KMS-11 (cell line): ENCODE results near the gene SLCO4A1.

Source experiments
- H2AFZ ChIP-seq: fragments of 200-600 bp; sonication (generic); 2 replicates; pipeline ENCODE4 v1.6.1; 2016; ENCODE audit warnings: antibody characterized with exemption, mixed run types, low read depth
- H3K27ac ChIP-seq: fragments of 200-600 bp; sonication (generic); 2 replicates; pipeline ENCODE4 v1.6.1; 2016; ENCODE audit warnings: mild to moderate bottlenecking, mixed run types
- H3K27me3 ChIP-seq: fragments of 200-600 bp; sonication (generic); 2 replicates; pipeline ENCODE4 v1.6.1; 2017; ENCODE audit warnings: mild to moderate bottlenecking, low read depth, mixed run types, moderate library complexity; ENCODE audit not compliant: insufficient read depth
- H3K36me3 ChIP-seq: fragments of 200-600 bp; sonication (generic); 2 replicates; pipeline ENCODE4 v1.6.1; 2017; ENCODE audit warnings: mild to moderate bottlenecking, mixed run types; ENCODE audit not compliant: insufficient read depth
- H3K4me1 ChIP-seq: fragments of 200-600 bp; sonication (generic); 2 replicates; pipeline ENCODE4 v1.6.1; 2016; ENCODE audit warnings: mild to moderate bottlenecking, low read depth, mixed run types; ENCODE audit not compliant: poor library complexity, severe bottlenecking
- H3K4me2 ChIP-seq: fragments of 200-600 bp; sonication (generic); 2 replicates; pipeline ENCODE4 v1.7.0; 2016; ENCODE audit warnings: mild to moderate bottlenecking, mixed run types
- H3K4me3 ChIP-seq: fragments of 200-600 bp; sonication (generic); IDR thresholded peaks from 2 replicates; pipeline ENCODE4 v1.6.1; 2017; ENCODE audit warnings: low read depth, low read length, mixed read lengths; ENCODE audit not compliant: insufficient read depth
- H3K79me2 ChIP-seq: fragments of 200-600 bp; sonication (generic); 2 replicates; pipeline ENCODE4 v1.6.1; 2016; ENCODE audit warnings: low read depth, mixed run types; ENCODE audit not compliant: insufficient read depth
- H3K9ac ChIP-seq: fragments of 200-600 bp; sonication (generic); 2 replicates; pipeline ENCODE4 v1.6.1; 2016; ENCODE audit warnings: mild to moderate bottlenecking, mixed run types
- H4K20me1 ChIP-seq: fragments of 200-600 bp; sonication (generic); 2 replicates; pipeline ENCODE4 v1.6.1; 2016; ENCODE audit warnings: mild to moderate bottlenecking, mixed run types; ENCODE audit not compliant: insufficient read depth
- TF ChIP-seq, protein P1 (sequence below): fragments of 200-600 bp; sonication (generic); conservative IDR thresholded peaks from 2 replicates; pipeline ENCODE4 v1.6.1; 2017; ENCODE audit warnings: low read depth, mild to moderate bottlenecking, antibody characterized with exemption, low read length, moderate library complexity, mixed read lengths

SLCO4A1 gene

DNA sequence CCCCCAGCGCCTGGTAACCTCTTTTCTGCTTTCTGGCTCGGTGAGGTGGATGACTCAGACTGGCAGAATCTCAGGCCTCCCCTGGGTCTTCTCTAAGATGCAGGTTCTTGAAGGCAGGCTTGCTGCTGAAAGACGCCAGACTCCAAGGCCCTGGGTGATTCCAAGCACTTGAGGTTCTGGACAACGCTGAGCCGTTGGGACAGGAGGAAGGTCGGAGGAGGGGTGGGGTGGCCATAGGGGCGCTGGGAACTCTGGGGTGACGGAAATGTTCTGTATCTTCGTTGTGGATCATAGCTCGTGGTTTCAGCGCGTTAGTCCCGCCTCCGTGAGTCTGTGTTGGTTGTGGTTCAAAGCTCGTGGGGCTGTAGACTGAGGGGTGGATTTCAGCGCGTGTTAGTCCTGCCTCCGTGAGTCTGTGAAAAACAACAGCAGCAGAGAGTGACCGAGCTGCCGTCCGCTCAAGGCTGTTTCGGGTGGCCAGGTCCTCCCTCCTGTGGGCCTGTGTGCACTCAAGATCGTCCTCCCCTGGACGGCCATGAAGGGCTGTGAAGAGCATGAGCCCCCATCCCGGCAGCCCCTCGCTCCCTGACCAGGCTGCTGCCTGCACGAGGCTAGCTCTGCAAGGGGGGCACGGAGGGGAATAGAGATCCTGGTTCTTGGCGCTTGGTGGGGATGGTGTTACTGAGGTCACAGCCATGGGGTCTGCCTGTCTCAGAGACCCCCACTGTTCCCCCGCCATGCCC is 74.1 kb downstream of the SLCO4A1 start:
- Histone ChIP-seq H3K4me1 (no peaks in the 10 kb centered on the region), H3K36me3 (no peaks in the 10 kb centered on the region), H3K9ac (no peak overlapping the region), H3K27me3 (peaks cover 99% of the 10 kb centered on the region), H3K27ac (no peak overlapping the region), H2AFZ (no peak overlapping the region), H3K4me3 (no peak overlapping the region), H3K79me2 (no peaks in the 10 kb centered on the region), H3K4me2 (no peak overlapping the region), H4K20me1 (no peaks in the 10 kb centered on the region)
- TF ChIP-seq, protein P1, sequence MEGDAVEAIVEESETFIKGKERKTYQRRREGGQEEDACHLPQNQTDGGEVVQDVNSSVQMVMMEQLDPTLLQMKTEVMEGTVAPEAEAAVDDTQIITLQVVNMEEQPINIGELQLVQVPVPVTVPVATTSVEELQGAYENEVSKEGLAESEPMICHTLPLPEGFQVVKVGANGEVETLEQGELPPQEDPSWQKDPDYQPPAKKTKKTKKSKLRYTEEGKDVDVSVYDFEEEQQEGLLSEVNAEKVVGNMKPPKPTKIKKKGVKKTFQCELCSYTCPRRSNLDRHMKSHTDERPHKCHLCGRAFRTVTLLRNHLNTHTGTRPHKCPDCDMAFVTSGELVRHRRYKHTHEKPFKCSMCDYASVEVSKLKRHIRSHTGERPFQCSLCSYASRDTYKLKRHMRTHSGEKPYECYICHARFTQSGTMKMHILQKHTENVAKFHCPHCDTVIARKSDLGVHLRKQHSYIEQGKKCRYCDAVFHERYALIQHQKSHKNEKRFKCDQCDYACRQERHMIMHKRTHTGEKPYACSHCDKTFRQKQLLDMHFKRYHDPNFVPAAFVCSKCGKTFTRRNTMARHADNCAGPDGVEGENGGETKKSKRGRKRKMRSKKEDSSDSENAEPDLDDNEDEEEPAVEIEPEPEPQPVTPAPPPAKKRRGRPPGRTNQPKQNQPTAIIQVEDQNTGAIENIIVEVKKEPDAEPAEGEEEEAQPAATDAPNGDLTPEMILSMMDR: no peak

DNA sequence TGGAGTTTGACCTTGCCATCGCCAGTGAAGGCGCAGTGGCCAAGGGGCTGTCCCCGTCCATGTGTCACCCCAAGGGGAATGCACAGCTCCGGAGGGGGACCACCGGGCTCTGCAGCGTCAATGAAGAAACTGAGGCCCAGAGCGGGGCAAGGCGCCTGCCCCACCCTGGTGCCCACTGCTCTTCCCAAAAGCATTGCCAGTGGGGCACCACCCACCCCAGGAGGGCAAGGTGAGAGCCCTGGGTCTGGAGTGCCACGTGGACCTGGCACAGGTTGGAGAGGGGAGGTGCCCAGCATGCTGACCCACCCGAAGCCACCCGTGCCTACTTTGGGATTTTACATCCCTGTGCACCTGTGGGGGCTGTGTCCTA is 74.6 kb downstream of the SLCO4A1 start:
- H4K20me1 ChIP-seq: no peaks in the 10 kb centered on the region
- TF ChIP-seq, protein P1: no peak
- no peaks in the 10 kb centered on the region for H3K4me1 ChIP-seq
- peaks cover 99% of the 10 kb centered on the region for H3K27me3 ChIP-seq
- H3K36me3 ChIP-seq: no peaks in the 10 kb centered on the region
- H2AFZ ChIP-seq: no peak overlapping the region
- no peak overlapping the region for H3K9ac ChIP-seq
- no peak overlapping the region for H3K4me3 ChIP-seq
- no peaks in the 10 kb centered on the region for H3K79me2 ChIP-seq
- no peak overlapping the region for H3K27ac ChIP-seq
- no peak overlapping the region for H3K4me2 ChIP-seq

DNA sequence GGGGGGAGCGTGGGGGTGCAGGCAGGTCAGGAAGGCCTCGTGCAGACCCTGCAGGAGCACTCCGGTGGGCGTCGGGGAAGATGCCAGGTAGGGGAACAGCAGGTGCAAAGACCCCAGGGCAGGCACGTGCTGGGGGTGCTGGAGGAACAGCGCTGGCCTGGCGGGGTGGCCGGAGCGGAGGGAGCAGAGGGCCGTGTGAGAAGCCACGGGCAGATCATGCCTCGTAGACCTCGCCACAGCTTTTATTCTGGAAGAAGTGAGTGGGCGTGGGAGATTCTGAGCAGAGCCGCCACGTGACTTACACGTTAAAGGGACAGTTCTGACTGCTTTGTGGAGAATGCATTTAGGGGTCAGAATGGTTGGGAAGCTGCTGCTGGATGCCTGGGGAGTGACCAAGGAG is 75.6 kb downstream of the SLCO4A1 start:
- Histone ChIP-seq H3K4me3 (no peak overlapping the region), H3K27me3 (peaks cover 99% of the 10 kb centered on the region), H3K9ac (no peak overlapping the region), H4K20me1 (no peaks in the 10 kb centered on the region), H3K4me1 (no peaks in the 10 kb centered on the region), H3K4me2 (no peak overlapping the region), H3K36me3 (no peaks in the 10 kb centered on the region), H2AFZ (no peak overlapping the region), H3K79me2 (no peaks in the 10 kb centered on the region), H3K27ac (no peak overlapping the region)
- TF ChIP-seq, protein P1: no peak

DNA sequence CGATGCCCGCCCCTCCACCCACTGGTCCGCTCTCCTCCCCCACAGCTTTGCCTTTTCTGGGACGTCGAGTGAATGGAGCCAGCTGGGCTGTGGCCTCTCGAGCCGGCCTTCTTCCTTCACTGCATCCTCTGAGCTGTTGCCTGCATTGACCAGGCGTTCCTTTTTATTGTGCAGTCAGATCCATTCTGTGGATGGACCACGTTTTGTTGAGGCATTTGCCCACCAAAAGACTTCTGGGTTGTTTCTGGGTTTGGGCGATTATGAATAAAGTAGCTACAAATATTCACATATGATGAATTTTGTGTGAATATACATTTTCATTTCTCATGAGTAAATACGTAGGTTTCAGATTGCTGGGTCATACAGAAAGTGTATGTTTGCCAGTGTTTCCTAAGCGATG is 76.2 kb downstream of the SLCO4A1 start:
- Histone ChIP-seq H3K4me1 (no peaks in the 10 kb centered on the region), H3K79me2 (no peaks in the 10 kb centered on the region), H2AFZ (no peak overlapping the region), H3K4me3 (no peak overlapping the region), H3K4me2 (no peak overlapping the region), H3K27ac (no peak overlapping the region), H3K27me3 (peaks cover 99% of the 10 kb centered on the region), H3K36me3 (no peaks in the 10 kb centered on the region), H4K20me1 (no peaks in the 10 kb centered on the region), H3K9ac (no peak overlapping the region)
- TF ChIP-seq, protein P1: no peak
